22Rv1 (cell line): ENCODE data around the gene EFHD2.

Source experiments
- ZFX ChIP-seq: fragments of 450-650 bp; IDR thresholded peaks from 2 replicates; pipeline ENCODE4 v1.6.1; 2017; ENCODE audit warnings: antibody characterized with exemption, borderline replicate concordance
- TF ChIP-seq, protein P1 (sequence below): fragments of 450-650 bp; IDR thresholded peaks from 2 replicates; pipeline ENCODE4 v1.5.1; 2017; ENCODE audit warnings: mild to moderate bottlenecking

DNA sequence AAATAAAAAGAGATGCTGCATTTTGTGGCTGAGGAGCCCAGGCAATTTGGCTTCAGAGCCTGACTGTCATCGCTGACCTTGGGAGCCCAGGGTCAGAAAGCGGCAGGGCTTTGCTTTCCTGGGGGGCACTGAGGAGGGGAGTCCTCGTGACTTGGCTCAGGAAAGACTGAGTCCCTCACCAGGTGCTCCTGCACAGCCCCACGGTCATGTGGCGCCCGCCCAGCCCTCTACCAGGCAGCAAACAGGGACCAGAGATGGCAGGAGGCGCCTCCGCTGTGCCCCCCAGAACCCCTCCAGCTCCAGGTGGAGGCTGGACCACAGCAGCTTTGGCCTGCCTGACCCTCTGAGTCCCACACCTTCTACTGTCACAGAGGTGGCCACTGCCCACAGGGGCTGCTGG is 13.2 kb downstream of the EFHD2 start:
- TF ChIP-seq, protein P1, sequence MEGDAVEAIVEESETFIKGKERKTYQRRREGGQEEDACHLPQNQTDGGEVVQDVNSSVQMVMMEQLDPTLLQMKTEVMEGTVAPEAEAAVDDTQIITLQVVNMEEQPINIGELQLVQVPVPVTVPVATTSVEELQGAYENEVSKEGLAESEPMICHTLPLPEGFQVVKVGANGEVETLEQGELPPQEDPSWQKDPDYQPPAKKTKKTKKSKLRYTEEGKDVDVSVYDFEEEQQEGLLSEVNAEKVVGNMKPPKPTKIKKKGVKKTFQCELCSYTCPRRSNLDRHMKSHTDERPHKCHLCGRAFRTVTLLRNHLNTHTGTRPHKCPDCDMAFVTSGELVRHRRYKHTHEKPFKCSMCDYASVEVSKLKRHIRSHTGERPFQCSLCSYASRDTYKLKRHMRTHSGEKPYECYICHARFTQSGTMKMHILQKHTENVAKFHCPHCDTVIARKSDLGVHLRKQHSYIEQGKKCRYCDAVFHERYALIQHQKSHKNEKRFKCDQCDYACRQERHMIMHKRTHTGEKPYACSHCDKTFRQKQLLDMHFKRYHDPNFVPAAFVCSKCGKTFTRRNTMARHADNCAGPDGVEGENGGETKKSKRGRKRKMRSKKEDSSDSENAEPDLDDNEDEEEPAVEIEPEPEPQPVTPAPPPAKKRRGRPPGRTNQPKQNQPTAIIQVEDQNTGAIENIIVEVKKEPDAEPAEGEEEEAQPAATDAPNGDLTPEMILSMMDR = no peak
- TF ChIP-seq ZFX = no peak
